Natural killer cell (primary cell): Measurements from ENCODE around the gene PLB1. TPM values are rescaled to one million over a fixed set of nuclear protein-coding genes. Genes with fewer than 3 reads are reported as not detected.

Source experiments
- total RNA-seq, 4 donors: library from RNA; stranded (reverse); fragments of 120-200 nt in 1 of 4; gene quantifications; one replicate each; pipeline versions ENCODE4 v1.2.3 to v1.2.4, GENCODE V29; 2013 to 2022

The PLB1 gene
- total RNA-seq, 3 donors from 2014 or later (not counting 1 experiment from before 2014, with no cell fraction given): 1.7 to 2.6 (median 1.9) TPM

Other genes with a start within 250 kb of the PLB1 start
- 100 to 1,000 TPM; 414 to 531 (median 455) TPM for gene FOSL2, start 103.2 kb upstream of the PLB1 start, total RNA-seq